CD14-positive monocyte (primary cell): Measurements from ENCODE around the gene CD34. TPM values are rescaled to one million over a fixed set of nuclear protein-coding genes. Genes with fewer than 3 reads are reported as not detected.

Experiments
- DNase-seq, 3 donors: peaks; one replicate each; pipeline ENCODE4 v3.0.0-alpha.2; 2011 to 2022
- H2AFZ ChIP-seq: 2 replicates; pipeline ENCODE4 v1.6.0; 2012; ENCODE audit warnings: mild to moderate bottlenecking, low read depth, low read length, inconsistent platforms; ENCODE audit not compliant: insufficient read depth, poor library complexity, severe bottlenecking
- H3K27ac ChIP-seq, 2 donors: 1 replicate in 1 of 2; 2 replicates in 1 of 2; pipeline ENCODE4 v1.5.1; 2012 to 2013; ENCODE audit warnings: low read length in 2 of 2, control low read depth in 1 of 2, inconsistent platforms in 1 of 2, low read depth in 1 of 2, mild to moderate bottlenecking in 1 of 2
- H3K27me3 ChIP-seq, 2 donors: one replicate each; pipeline versions ENCODE4 v1.6.0 to v1.6.1; 2011 to 2013; ENCODE audit warnings: low read length in 2 of 2; ENCODE audit not compliant: control insufficient read depth in 2 of 2, insufficient read depth in 2 of 2
- H3K36me3 ChIP-seq, 2 donors: replicated peaks in 1 of 2; 1 replicate in 1 of 2; 2 replicates in 1 of 2; pipeline versions ENCODE4 v1.5.1 to v1.6.1; 2012 to 2013; ENCODE audit warnings: low read length in 2 of 2, control low read depth in 1 of 2, inconsistent platforms in 1 of 2, mild to moderate bottlenecking in 1 of 2; ENCODE audit not compliant: insufficient read depth in 2 of 2, control insufficient read depth in 1 of 2
- H3K4me1 ChIP-seq, 2 donors: 1 replicate in 1 of 2; 2 replicates in 1 of 2; pipeline versions ENCODE4 v1.5.1 to v1.6.1; 2012 to 2013; ENCODE audit warnings: low read length in 2 of 2, control low read depth in 1 of 2, inconsistent platforms in 1 of 2, mild to moderate bottlenecking in 1 of 2, moderate library complexity in 1 of 2; ENCODE audit not compliant: insufficient read depth in 2 of 2, control insufficient read depth in 1 of 2
- H3K4me2 ChIP-seq: replicated peaks from 2 replicates; pipeline ENCODE3; 2012; ENCODE audit warnings: low read length, moderate library complexity, mild to moderate bottlenecking; ENCODE audit not compliant: poor library complexity, severe bottlenecking; ENCODE audit errors: extremely low read depth
- H3K4me3 ChIP-seq, 3 experiments: fragments of 200-600 bp in 1 of 3; sonication (generic) in 1 of 3; replicated peaks in 1 of 3; 1 replicate in 2 of 3; 2 replicates in 1 of 3; pipeline ENCODE4 v1.5.1; 2011 to 2013; ENCODE audit warnings: low read length in 3 of 3, mild to moderate bottlenecking in 3 of 3, control low read depth in 2 of 3, low read depth in 2 of 3, inconsistent platforms in 1 of 3, moderate library complexity in 1 of 3
- H3K79me2 ChIP-seq: 2 replicates; pipeline ENCODE4 v1.6.0; 2012; ENCODE audit warnings: mild to moderate bottlenecking, control low read depth, inconsistent platforms, low read length, moderate library complexity; ENCODE audit not compliant: insufficient read depth
- H3K9ac ChIP-seq: 2 replicates; pipeline ENCODE4 v1.6.0; 2017; ENCODE audit warnings: low read length, mild to moderate bottlenecking; ENCODE audit not compliant: insufficient read depth, poor library complexity, severe bottlenecking
- H3K9me3 ChIP-seq, 2 donors: replicated peaks in 1 of 2; 1 replicate in 1 of 2; 2 replicates in 1 of 2; pipeline versions ENCODE4 v1.5.1 to v1.6.1; 2012 to 2013; ENCODE audit warnings: low read length in 2 of 2, control low read depth in 1 of 2; ENCODE audit not compliant: control insufficient read depth in 1 of 2, insufficient read depth in 1 of 2
- H4K20me1 ChIP-seq: 2 replicates; pipeline ENCODE4 v1.6.0; 2012; ENCODE audit warnings: mild to moderate bottlenecking, low read length, control low read depth, moderate library complexity; ENCODE audit not compliant: insufficient read depth
- H3K27ac Mint-ChIP-seq, 7 donors: one replicate each; pipeline ENCODE4 v1.8.0; 2020; ENCODE audit warnings: mild to moderate bottlenecking in 7 of 7, mixed read lengths in 7 of 7, moderate library complexity in 6 of 7, inconsistent platforms in 2 of 7
- H3K27me3 Mint-ChIP-seq, 3 donors: one replicate each; pipeline ENCODE4 v1.8.0; 2021 to 2022; ENCODE audit warnings: low read depth in 3 of 3, mild to moderate bottlenecking in 3 of 3, mixed read lengths in 3 of 3, moderate library complexity in 3 of 3, inconsistent platforms in 1 of 3
- H3K36me3 Mint-ChIP-seq, 2 donors: one replicate each; pipeline ENCODE4 v1.8.0; 2020; ENCODE audit warnings: mixed read lengths in 2 of 2, inconsistent platforms in 1 of 2, mild to moderate bottlenecking in 1 of 2
- H3K4me1 Mint-ChIP-seq: one replicate; pipeline ENCODE4 v1.8.0; 2020; ENCODE audit warnings: mild to moderate bottlenecking, mixed read lengths
- H3K4me3 Mint-ChIP-seq, 2 donors: one replicate each; pipeline ENCODE4 v1.8.0; 2020; ENCODE audit warnings: mild to moderate bottlenecking in 2 of 2, mixed read lengths in 2 of 2, moderate library complexity in 1 of 2
- H3K9me3 Mint-ChIP-seq, 7 donors: one replicate each; pipeline ENCODE4 v1.8.0; 2020 to 2022; ENCODE audit warnings: mixed read lengths in 7 of 7, mild to moderate bottlenecking in 6 of 7, moderate library complexity in 6 of 7, inconsistent platforms in 2 of 7
- CTCF ChIP-seq: fragments of 200-600 bp; IDR thresholded peaks from one replicate; pipeline ENCODE4 v1.8.0; 2022; ENCODE audit warnings: antibody characterized with exemption, mild to moderate bottlenecking
- WGBS: methylation state at CpG from one replicate; pipeline ENCODE4 v1.1.5; 2013; ENCODE audit warnings: missing lambda C conversion rate; ENCODE audit not compliant: insufficient coverage; 5-methylcytosine and 5-hydroxymethylcytosine counted together
- intact Hi-C, 2 donors: fragments of 100-400 bp; cut with micrococcal nuclease; formaldehyde crosslinking; loops; one replicate each; pipeline versions ENCODE4 v1.15.0 to v1.15.1; 2023
- polyA plus RNA-seq, 3 donors: library from polyadenylated mRNA; depleted of rRNA in 1 of 3; unstranded in 2 of 3; stranded (reverse) in 1 of 3; fragments of 300-500 nt in 2 of 3; fragments of >200 nt in 1 of 3; fragmentation: Illumina TruSeq in 2 of 3; gene quantifications; 1 replicate in 2 of 3; 2 replicates in 1 of 3; pipeline ENCODE4 v1.2.3, GENCODE V29; 2012 to 2021

Gene CD34
- polyA plus RNA-seq, 3 donors: 0.03 TPM; not detected in 2

- peaks cover 44% of the 10 kb centered on the region for H3K4me1 Mint-ChIP-seq
- no peak overlapping the region for H3K4me3 Mint-ChIP-seq
- Histone ChIP-seq H3K4me3 (no peak overlapping the region), H3K9ac (no peak overlapping the region), H4K20me1 (peaks cover 97% of the 10 kb centered on the region), H3K36me3 (peaks cover 5 to 43% of the 10 kb centered on the region in 2 donors), H3K9me3 (no peaks in the 10 kb centered on the region), H3K79me2 (peaks cover 96% of the 10 kb centered on the region), H3K4me1 (peaks cover 59 to 69% of the 10 kb centered on the region in 2 donors), H2AFZ (no peak overlapping the region), H3K4me2 (no peak overlapping the region), H3K27ac (no peak overlapping the region), H3K27me3 (no peaks in the 10 kb centered on the region)
- TF ChIP-seq CTCF: no peak
- no peaks in the 10 kb centered on the region for H3K27me3 Mint-ChIP-seq
- peaks cover 32 to 44% of the 10 kb centered on the region in 2 donors for H3K36me3 Mint-ChIP-seq
- H3K9me3 Mint-ChIP-seq: no peaks in the 10 kb centered on the region
- DNase-seq: no peak
- peak overlapping the region in 1 of 7 donors; percentile 17 for H3K27ac Mint-ChIP-seq
- intact Hi-C loops: no loop called here
- 57% methylated on average over 1 of the region's 1 CpG for WGBS
These were observed 54.5 kb downstream of the CD34 start for GRCh38 chr1:207856276-207857023.

GRCh38 chr1:207854001-207854400, 56.9 kb downstream of the CD34 start:
- no peaks in the 10 kb centered on the region for H3K27me3 Mint-ChIP-seq
- peaks cover 76 to 85% of the 10 kb centered on the region in 2 donors for H3K4me1 ChIP-seq
- H3K4me1 Mint-ChIP-seq: peaks cover 66% of the 10 kb centered on the region
- H3K27ac ChIP-seq: no peak overlapping the region
- no peak for DNase-seq
- TF ChIP-seq CTCF: no peak
- no peaks in the 10 kb centered on the region for H3K27me3 ChIP-seq
- H3K36me3 Mint-ChIP-seq: peaks cover 45 to 55% of the 10 kb centered on the region in 2 donors
- peaks cover 95% of the 10 kb centered on the region for H4K20me1 ChIP-seq
- H3K36me3 ChIP-seq: peaks cover 3 to 26% of the 10 kb centered on the region in 2 donors
- WGBS: 100% methylated on average over 2 of the region's 2 CpGs
- peaks cover 97% of the 10 kb centered on the region for H3K79me2 ChIP-seq
- no peak overlapping the region for H2AFZ ChIP-seq
- H3K4me3 Mint-ChIP-seq: no peak overlapping the region
- peak overlapping the region in 1 of 7 donors; percentile 44 for H3K27ac Mint-ChIP-seq
- H3K9ac ChIP-seq: no peak overlapping the region
- H3K9me3 Mint-ChIP-seq: no peaks in the 10 kb centered on the region
- no peak overlapping the region for H3K4me3 ChIP-seq
- H3K4me2 ChIP-seq: no peak overlapping the region
- intact Hi-C loops: no loop called here
- H3K9me3 ChIP-seq: no peaks in the 10 kb centered on the region
